ENCODE results near the gene PITRM1.

DNA sequence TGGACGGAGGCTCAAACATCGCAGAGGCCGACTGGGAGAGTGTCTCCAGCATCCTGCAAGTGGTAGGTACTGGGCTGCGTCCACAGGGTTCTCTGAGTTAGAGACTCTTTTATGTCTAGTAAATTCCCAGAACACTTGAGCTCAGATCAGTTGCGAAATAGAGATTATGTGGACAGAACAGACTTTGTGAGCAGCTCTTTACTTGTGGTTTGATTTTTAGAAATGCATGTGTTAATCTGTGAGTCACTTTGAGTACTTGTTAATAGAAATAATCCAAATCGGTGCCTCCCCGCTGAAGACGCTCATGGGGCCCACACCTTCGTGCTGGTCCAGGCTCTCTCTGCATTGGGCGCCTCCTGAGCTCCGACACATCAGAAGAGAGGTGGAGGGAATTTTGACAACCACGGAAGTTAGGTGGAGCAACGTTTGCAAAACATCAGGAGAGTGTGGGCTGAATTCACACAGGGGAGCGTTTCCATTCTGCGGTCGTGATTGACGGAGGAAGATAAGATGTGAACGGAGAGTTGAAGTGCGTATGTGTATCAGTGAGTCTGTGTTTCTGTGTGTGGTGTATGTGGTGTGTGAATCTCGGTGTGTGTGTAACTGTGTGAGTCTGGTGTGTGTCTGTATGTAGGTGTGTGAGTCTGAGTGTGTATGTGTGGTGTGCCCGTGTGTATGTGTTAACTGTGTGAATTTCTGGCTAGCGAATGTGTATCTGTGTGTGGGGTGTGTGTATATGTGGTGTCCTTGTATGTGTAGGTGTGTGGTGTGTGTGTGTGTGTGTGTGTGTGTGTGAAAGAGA, 73.1 kb downstream of the PITRM1 start:
- TF ChIP-seq, protein P1, sequence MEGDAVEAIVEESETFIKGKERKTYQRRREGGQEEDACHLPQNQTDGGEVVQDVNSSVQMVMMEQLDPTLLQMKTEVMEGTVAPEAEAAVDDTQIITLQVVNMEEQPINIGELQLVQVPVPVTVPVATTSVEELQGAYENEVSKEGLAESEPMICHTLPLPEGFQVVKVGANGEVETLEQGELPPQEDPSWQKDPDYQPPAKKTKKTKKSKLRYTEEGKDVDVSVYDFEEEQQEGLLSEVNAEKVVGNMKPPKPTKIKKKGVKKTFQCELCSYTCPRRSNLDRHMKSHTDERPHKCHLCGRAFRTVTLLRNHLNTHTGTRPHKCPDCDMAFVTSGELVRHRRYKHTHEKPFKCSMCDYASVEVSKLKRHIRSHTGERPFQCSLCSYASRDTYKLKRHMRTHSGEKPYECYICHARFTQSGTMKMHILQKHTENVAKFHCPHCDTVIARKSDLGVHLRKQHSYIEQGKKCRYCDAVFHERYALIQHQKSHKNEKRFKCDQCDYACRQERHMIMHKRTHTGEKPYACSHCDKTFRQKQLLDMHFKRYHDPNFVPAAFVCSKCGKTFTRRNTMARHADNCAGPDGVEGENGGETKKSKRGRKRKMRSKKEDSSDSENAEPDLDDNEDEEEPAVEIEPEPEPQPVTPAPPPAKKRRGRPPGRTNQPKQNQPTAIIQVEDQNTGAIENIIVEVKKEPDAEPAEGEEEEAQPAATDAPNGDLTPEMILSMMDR (IDR thresholded peaks at IDR 0.05), result no peak
- TF ChIP-seq POLR2A (IDR thresholded peaks at IDR 0.05), result no peak
- no peak for TF ChIP-seq EP300 (IDR thresholded peaks at IDR 0.05)
